Transverse colon (tissue), 4 donors: Measurements from ENCODE around the gene FAM174C. TPM values are rescaled to one million over a fixed set of nuclear protein-coding genes. Genes with fewer than 3 reads are reported as not detected.

ENCODE experiments used
- DNase-seq: peaks from one replicate; pipeline ENCODE4 v3.0.0-alpha.2; 2019
- H3K27ac ChIP-seq, 4 donors: fragments of 200-600 bp; sonication (generic); 2 replicates each; pipeline ENCODE4 v1.5.1; 2016 to 2018; ENCODE audit warnings: inconsistent platforms in 4 of 4
- H3K27me3 ChIP-seq: fragments of 200-600 bp; sonication (generic); 2 replicates; pipeline ENCODE4 v1.5.1; 2017; ENCODE audit warnings: inconsistent platforms
- H3K36me3 ChIP-seq, 4 donors: fragments of 200-600 bp; sonication (generic); 2 replicates each; pipeline ENCODE4 v1.5.1; 2017 to 2019; ENCODE audit warnings: inconsistent platforms in 4 of 4
- H3K4me1 ChIP-seq, 4 donors: fragments of 200-600 bp; sonication (generic); 2 replicates each; pipeline ENCODE4 v1.5.1; 2017 to 2020; ENCODE audit warnings: inconsistent platforms in 4 of 4
- H3K4me3 ChIP-seq, 4 donors: fragments of 200-600 bp; sonication (generic); 1 replicate in 1 of 4; 2 replicates in 3 of 4; pipeline versions ENCODE4 v1.5.1 to v1.6.1; 2017 to 2019; ENCODE audit warnings: inconsistent platforms in 4 of 4
- H3K9me3 ChIP-seq, 2 donors: fragments of 200-600 bp; sonication (generic); 2 replicates each; pipeline ENCODE4 v1.5.1; 2017 to 2019; ENCODE audit warnings: inconsistent platforms in 2 of 2
- EP300 ChIP-seq: sonication (generic); formaldehyde crosslinking; IDR thresholded peaks from one replicate; pipeline ENCODE4 v1.6.1; 2017; ENCODE audit warnings: antibody characterized with exemption, low read depth
- POLR2A ChIP-seq: fragments of 450-650 bp; IDR thresholded peaks from one replicate; pipeline ENCODE4 v1.6.1; 2016; ENCODE audit warnings: antibody characterized with exemption, mild to moderate bottlenecking, moderate library complexity
- POLR2AphosphoS5 ChIP-seq, 3 donors: sonication (generic); formaldehyde crosslinking; IDR thresholded peaks; one replicate each; pipeline ENCODE4 v1.6.1; 2016; ENCODE audit warnings: antibody characterized with exemption in 3 of 3
- WGBS, 2 donors: methylation state at CpG; one replicate each; pipeline ENCODE4 v1.1.5; 2018; ENCODE audit warnings: low coverage in 1 of 2; 5-methylcytosine and 5-hydroxymethylcytosine counted together
- in situ Hi-C, 4 donors: fragments of 200-750 bp; cut with MboI; loops; one replicate each; pipeline versions ENCODE4 v1.15.0 to v1.15.1; 2017; ENCODE audit warnings: low sequenced_read_pairs in 3 of 4, low pct_ligation_motif_present in 1 of 4, low pct_unique_long_range_greater_than_20kb in 1 of 4
- intact Hi-C: fragments of 100-400 bp; cut with DNase I; formaldehyde crosslinking; loops from one replicate; pipeline ENCODE4 v1.15.1; 2023; ENCODE audit warnings: low total_unique reads
- total RNA-seq, 4 donors: library from RNA; depleted of rRNA; stranded (reverse); fragments of >200 nt; gene quantifications; one replicate each; pipeline ENCODE4 v1.1.0, GENCODE V29; 2016
- TF ChIP-seq, protein P1 (sequence below), 5 experiments: fragments of 200-600 bp in 3 of 5; fragments of 450-650 bp in 2 of 5; sonication (generic) in 3 of 5; IDR thresholded peaks; 1 replicate in 2 of 5; 2 replicates in 3 of 5; pipeline ENCODE4 v1.5.1; 2016 to 2017; ENCODE audit warnings: antibody characterized with exemption in 5 of 5, inconsistent platforms in 3 of 5, mild to moderate bottlenecking in 2 of 5, moderate library complexity in 1 of 5

The FAM174C gene
- total RNA-seq, 4 donors from 2014 or later, result 72.5 to 116 (median 99.0) TPM

DNA sequence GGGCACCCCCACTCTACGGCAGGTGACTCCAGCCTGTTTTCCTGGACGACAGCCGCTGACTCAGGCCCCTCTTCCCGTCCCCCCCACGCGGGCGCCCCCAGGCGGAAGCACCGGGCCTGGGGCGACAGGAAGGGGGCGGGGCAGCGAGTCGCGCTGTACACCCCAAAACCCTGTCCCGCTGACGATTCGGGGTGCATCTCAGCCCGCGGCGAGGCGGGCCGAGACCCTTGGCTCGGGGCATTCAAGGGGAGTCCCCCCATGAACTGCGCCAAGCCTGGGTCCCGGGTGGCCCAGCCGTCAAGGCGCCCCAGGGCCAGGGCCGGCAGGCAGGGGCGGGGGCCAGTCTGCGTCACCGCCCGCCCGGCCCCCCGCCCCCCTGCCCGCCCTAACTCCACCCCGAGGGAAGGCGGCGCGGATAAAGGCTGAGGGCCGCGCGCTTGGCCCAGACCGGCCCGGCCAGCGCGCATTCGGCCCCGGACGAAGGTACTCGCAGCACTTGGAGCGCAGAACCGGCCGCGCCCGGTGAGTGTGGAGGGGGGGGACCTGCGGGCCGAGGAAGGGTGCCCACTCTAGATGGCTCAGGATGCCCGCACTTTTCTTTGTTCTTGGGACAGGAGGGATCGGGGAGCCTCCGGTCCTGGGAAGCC lies 27.1 kb upstream of the FAM174C start, which contains the start of gene MIDN:
Gene MIDN, plus strand, starts transcription at position 445 of the 647 bp plus-strand sequence. CDS start 1,714 bp downstream, outside the sequence.
- WGBS, 2 donors, result 1 to 4% methylated on average over 5 to 25 of the region's 60 CpGs
- in situ Hi-C loops, result no loop called here
- TF ChIP-seq EP300 (peak; percentile 41), POLR2AphosphoS5 (IDR thresholded peaks at IDR 0.05) (peak; percentile 87 to 97 (median 96)), POLR2A (peak; percentile 97)
- TF ChIP-seq, protein P1, sequence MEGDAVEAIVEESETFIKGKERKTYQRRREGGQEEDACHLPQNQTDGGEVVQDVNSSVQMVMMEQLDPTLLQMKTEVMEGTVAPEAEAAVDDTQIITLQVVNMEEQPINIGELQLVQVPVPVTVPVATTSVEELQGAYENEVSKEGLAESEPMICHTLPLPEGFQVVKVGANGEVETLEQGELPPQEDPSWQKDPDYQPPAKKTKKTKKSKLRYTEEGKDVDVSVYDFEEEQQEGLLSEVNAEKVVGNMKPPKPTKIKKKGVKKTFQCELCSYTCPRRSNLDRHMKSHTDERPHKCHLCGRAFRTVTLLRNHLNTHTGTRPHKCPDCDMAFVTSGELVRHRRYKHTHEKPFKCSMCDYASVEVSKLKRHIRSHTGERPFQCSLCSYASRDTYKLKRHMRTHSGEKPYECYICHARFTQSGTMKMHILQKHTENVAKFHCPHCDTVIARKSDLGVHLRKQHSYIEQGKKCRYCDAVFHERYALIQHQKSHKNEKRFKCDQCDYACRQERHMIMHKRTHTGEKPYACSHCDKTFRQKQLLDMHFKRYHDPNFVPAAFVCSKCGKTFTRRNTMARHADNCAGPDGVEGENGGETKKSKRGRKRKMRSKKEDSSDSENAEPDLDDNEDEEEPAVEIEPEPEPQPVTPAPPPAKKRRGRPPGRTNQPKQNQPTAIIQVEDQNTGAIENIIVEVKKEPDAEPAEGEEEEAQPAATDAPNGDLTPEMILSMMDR (IDR thresholded peaks at IDR 0.05), result peak in 4 of 5 experiments; percentile 33 to 38 (median 34)
- no peaks in the 10 kb centered on the region for H3K27me3 ChIP-seq
- peak; percentile 88 for DNase-seq
- H3K9me3 ChIP-seq, result no peaks in the 10 kb centered on the region
- peaks cover 41 to 64% (median 61%) of the 10 kb centered on the region in 4 donors for H3K4me1 ChIP-seq
- peak within 1 kb of the TSS; percentile 98 to 99 (median 98) for H3K27ac ChIP-seq
- intact Hi-C loops, result loop anchor here (10.0 kb wide), 2 partner anchors 143 to 223 kb away; partner anchors contain the start of genes CNN2, GPX4, RNU6-2 and TMEM259
- H3K36me3 ChIP-seq, result no peaks in the 10 kb centered on the region
- peak within 1 kb of the TSS; percentile 74 to 91 (median 80) for H3K4me3 ChIP-seq

DNA sequence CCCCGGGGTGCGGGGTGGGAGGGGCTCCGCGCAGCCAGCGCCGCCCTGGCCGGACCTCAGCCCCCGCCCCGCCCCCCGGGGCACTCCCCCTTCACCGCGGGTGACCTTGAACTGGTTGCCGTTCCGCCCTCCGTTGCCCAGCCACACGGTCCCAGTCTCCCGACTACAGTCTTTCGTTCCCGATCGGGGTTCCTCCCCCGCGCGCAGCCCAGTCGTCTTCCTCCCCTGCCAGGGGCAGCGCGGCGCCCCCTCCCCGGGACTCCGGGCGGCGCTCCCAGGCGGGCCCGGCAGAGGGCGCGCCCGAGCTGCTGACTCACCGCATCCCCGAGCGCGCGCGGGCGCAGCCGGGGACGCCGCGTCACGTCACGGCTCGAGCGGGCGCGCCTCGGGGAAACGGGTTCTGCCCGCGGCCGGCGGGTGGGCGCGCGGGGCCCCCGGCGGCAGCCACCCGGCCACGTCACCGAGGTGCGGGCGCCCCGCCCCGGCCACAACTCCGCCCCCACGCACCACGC lies 26.5 kb upstream of the FAM174C start:
- WGBS, 2 donors, result 1% methylated on average over 39 of the region's 74 CpGs; no CpG with 5 or more reads in 1 of the 2 donors
- Histone ChIP-seq H3K27ac (peak overlapping the region; percentile 98 to 99 (median 98)), H3K9me3 (no peaks in the 10 kb centered on the region), H3K27me3 (no peaks in the 10 kb centered on the region), H3K4me1 (peaks cover 39 to 64% (median 61%) of the 10 kb centered on the region in 4 donors), H3K4me3 (peak overlapping the region; percentile 74 to 91 (median 80)), H3K36me3 (peaks cover 0 to under 1% (median 0%) of the 10 kb centered on the region in 4 donors)
- intact Hi-C loops, result loop anchor here (10.0 kb wide), 2 partner anchors 144 to 224 kb away; partner anchors contain the start of genes CNN2, GPX4, RNU6-2 and TMEM259
- TF ChIP-seq, protein P1 (IDR thresholded peaks at IDR 0.05), result peak; percentile 69 to 92 (median 84)
- TF ChIP-seq EP300, result no peak
- peak; percentile 86 for DNase-seq
- in situ Hi-C loops, result no loop called here

DNA sequence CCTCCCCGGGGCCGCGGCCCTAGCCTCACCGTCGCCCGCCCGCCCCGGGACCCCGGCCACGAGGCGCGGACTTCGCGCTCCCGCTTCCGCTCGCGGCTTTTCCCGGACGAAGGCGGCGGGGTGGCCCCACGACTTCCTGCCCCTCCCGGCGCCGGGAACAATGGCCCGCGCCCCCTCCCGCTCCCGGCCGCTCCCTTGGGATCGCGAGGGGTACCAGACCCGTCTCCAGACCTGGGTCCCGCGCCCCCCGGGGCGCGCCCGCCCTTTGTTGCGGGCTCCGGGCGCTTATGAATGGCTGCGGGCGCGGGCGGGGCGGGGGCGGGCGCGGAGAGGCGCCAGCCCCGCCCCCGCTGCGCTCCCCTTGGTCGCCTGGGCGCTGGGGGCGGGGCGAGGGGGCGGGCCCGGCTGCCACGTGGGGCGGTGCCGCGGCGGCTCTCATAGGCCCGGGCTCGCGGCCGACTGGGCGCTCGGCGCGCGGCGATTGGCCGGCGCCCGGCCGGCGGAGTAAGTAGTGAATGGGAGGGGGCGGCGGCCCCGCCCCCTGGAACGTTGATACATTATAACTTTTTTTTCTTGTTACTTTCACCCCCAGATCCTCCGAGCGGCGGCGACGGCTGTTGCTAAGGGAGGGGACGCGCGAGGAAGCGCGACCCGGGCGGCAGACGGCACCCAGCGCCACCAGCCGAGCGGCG lies 25.9 kb upstream of the FAM174C start:
- H3K4me3 ChIP-seq, result peak overlapping the region; percentile 80 to 94 (median 89)
- H3K27ac ChIP-seq, result peak overlapping the region; percentile 98 to 99 (median 98)
- TF ChIP-seq POLR2AphosphoS5 (IDR thresholded peaks at IDR 0.05) (peak; percentile 93 to 98 (median 95)), POLR2A (peak; percentile 93), EP300 (peak; percentile 42)
- TF ChIP-seq, protein P1 (IDR thresholded peaks at IDR 0.05), result no peak
- peaks cover 0 to 6% (median 1%) of the 10 kb centered on the region in 4 donors for H3K36me3 ChIP-seq
- no peaks in the 10 kb centered on the region for H3K9me3 ChIP-seq
- H3K27me3 ChIP-seq, result no peaks in the 10 kb centered on the region
- DNase-seq, result peak; percentile 96
- in situ Hi-C loops (no loop called here), intact Hi-C loops (loop anchor here (10.0 kb wide), 2 partner anchors 145 to 225 kb away; partner anchors contain the start of genes CNN2, GPX4, RNU6-2 and TMEM259)
- peaks cover 39 to 64% (median 61%) of the 10 kb centered on the region in 4 donors for H3K4me1 ChIP-seq
- 0% methylated on average over 42 of the region's 102 CpGs; no CpG with 5 or more reads in 1 of the 2 donors for WGBS, 2 donors
